Activated CD8-positive, alpha-beta memory T cell treated with anti-CD3 and anti-CD28 coated beads, Interleukin-2, amount 50 U/mL, for 24 hours (primary cell): ENCODE results near the gene TPD52L2.

Source experiments
- DNase-seq: peaks from one replicate; pipeline ENCODE4 v3.0.0-alpha.2; 2020; ENCODE audit errors: extremely low read depth

TPD52L2 gene

DNA sequence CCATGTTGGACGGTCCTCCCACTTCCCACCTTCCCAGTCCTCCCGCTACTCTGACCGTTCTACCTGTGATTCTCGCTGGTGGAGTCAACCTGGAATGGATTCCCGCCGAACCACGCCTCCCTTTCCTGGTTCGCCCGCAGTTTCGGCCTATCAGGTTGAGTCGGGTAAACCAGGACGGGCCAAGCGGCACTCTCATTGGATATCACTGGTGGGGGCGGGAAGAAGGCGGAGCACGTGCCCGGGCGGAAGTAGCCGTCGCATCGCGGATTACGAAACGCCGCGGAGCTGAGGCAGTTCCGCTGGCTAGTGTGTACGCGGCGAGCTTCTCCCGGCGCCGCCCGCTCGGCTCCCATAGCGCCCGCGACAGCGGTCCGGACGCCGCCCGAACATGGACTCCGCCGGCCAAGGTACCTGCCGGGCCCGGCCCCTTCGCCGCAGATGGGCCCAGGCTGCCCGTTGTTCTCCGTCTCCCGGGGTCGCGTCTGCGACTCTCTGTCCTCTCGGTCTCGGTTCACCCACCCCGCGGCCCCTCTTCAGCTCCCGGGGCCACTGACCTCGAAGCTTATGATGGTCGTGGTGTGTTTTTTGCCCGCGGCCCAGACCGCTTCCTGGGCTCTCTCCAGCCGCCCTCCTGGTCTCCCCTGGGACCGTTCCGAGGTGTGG, at the start of gene TPD52L2:
TSS of gene TPD52L2 (plus strand) at position 293 of the 663 bp plus-strand sequence. CDS start at position 389, 96 bp downstream.
- DNase-seq, result peak; percentile 96

DNA sequence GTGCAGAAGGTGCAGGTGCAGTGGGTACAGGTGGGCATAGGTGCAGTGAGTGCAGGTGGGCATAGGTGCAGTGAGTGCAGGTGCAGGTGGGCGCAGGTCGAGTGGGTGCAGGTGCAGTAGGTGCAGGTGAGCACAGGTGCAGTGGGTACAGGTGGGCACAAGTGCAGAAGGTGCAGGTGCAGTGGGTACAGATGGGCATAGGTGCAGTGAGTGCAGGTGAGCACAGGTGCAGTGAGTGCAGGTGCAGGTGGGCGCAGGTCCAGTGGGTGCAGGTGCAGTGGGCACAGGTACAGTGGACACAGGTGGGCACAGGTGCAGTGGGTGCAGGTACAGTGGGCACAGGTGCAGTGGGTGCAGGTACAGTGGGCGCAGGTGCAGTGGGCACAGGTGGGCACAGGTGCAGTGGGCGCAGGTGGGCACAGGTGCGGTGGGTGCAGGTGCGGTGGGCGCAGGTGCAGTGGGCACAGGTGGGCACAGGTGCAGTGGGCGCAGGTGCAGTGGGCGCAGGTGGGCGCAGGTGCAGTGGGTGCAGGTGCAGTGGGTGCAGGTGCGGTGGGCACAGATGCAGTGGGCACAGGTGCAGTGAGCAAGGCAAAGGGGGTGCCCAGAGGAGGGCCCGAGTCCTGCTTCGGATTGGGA, 49.3 kb upstream of the TPD52L2 start:
- DNase-seq, result no peak

DNA sequence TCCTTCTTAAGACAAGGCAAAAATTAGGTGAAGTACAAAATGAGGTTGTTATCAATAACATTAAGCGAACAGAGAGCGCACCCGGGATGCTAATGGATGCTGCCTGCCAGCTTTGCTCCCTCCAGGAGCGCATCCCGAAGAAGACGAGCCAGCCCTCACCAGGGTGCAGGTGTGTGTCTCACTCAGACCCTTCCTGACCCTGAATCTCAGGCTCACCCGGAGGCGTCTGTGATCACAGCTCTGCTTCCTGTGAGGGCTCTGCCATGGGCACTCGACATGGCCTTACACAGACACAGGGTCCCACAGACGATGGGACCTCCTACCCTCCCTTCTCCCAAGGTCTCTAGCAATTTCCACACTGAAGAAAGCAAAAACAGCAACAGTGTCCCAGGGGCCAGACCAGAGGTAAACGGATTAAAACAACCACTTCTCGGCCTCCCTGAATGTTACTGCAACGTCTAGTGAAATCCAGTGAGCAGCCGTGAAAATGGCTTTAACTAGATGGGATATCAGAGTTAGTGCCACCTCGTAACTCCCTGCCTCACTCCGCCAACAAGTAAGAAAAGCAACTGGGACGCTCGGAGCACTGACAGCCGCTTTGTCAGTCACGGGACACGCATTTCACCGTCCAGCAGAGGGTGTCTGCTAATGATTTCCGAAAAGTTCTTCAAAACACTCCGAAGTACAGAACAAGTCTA, 45.7 kb upstream of the TPD52L2 start:
- no peak for DNase-seq

DNA sequence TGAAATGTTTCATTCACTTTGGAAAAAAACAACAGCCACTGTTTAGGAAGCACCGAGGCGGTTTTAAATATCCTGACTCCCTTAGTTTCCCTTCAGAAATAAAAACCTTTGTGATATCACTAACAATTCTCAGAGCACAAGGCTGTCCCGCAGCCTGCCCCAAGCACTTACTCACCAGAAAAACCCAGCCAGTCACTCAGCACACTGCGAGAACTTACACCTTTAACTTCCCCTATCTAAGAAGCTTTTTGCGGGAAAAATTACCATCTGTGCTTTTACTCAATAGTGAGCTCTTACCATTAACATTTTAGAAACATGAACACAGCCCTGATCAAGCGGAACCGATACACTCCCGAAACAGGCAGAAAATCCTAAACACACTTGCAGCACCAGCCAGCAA, 43.3 kb upstream of the TPD52L2 start:
- DNase-seq, result no peak

DNA sequence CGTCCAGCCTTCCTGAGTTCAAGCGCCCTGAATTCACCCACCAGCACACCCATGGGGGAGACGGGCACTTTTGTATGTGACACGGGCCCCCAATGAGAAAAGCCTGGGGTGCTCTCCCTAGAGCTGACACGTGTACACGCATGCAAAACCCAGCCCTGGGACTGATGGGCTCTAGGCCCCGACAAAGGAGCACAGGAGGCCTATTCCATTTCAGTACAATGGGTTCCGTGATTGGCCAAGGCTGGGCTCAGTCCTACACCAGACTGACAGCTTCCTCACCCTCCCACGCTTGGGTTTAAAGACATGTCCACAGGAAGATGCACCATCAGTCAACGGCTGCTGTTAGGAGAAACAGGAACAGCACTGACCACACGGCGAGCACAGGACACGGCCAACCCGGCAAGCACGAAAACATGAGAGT, 42.8 kb upstream of the TPD52L2 start:
- no peak for DNase-seq

DNA sequence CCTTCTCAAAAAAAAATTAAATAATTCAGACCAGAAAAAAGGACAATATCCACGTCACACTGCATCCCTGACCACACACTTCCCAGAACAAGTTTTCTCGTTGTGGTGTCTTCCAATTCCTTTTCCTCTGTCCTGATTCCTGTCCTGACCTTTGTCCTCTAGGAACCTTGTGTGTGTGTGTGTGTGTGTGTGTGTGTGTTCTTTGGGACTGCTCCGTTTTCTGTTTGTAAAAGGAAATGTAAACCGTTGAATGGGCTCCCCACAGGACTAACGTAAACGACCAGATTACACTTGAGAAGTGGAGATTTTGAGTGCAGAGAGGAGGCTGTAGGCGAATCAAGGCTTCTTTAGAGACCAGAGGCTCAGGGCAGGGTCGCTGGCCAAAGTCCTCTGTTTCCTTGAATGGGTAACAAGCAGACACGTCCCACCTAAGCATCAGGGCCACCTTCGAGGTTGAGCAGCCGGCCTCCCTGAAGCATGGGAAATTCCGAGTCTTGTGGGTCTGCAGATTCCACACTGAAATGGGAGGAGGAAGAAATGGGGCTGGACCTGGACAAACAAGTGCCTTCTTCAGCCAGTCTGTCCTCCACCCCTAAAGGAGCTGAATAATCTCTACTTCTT, 41.3 kb upstream of the TPD52L2 start:
- DNase-seq, result no peak

DNA sequence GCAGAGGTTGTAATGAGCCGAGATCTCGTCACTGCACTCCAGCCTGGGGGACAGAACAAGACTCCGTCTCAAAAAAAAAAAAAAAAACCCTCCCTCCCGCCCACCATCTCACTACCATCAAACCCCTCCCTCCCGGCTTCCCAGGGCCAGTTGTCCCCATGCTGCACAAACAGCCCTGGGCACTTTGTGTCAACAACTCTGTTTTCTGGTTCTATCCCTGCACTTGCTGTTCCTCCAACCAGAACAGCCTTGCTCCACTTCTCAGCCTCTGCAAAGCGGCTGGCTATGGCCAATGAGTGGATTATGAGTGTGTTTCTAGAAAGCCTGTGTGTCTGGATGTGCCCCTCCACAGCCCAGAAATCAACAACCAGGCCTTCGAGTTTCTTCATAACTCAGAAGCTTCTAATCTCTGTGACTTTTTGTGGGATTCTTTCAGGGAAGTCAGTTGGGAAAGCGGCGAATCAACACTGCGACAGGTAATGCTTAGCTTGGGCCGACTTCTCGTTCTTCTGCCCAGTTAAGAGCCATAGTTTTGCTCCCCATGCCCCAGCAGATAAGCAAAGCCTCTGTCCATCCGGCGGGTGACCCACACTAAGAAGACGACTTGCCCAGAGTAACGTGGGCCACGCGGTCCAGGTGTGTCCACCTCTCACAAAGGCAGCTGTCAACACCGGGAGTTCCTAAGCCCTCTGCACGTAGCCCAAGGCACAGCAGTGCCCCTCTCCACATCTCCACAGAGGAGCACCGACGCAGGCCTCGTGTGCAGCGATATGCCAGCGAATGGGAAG, 39.5 kb upstream of the TPD52L2 start:
- DNase-seq, result no peak

DNA sequence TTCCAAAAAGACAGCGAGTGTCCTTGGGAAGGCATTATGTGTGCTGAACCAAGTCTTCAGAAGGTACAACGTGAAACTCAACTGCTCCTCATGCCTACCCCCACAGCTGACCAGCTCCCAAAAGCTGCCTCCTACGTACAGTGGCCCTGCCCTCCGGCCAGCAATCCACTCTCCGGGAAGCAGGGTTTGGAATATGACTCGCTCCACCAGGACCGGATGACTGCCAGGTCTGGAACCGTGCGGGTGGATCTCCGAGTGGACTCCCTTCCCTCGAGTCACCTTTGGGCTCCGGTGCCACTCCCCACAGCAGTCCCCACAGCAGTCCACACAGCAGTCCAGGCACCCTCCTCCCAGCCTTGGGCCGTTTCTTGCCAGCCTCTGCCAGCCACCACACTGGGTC, 38.3 kb upstream of the TPD52L2 start:
- DNase-seq, result no peak

DNA sequence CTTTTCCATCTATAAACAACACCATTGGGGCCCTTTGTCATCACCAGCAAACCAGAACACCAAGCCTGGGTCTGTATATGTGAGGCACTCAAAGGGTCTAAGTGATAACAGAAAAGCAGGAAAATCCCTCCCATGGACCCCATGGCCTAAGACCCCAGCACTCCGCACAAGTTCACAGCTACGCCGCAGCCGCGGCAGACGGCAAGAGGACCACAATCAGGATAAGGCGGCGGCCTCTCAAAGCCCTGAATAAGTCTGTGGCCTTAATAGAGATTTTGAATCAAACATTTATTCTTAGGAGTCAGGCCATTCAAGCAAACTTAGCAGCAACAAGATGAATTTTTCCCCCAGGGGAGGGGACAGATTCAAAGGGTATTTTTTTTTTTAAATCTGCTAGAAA, 36.9 kb upstream of the TPD52L2 start:
- no peak for DNase-seq

DNA sequence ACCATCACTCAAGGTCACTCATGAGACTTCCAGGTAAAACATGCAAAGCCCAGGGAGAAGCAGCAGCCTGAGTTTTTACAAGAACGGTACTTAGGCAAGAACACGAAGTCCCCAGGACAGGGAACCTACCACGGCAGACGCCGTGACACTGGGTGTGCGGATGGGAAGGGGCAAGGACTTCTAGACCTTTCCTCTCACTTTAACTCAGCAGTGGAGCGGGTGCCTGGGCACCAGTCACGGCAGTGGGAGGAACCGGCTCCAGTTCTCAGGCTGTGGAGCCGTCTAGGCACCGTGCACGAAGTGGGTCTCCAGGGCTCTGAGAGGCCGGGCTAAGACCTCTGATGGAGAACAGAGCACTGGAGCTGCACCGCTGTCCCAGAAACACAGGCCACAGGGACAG, 36.5 kb upstream of the TPD52L2 start:
- no peak for DNase-seq

DNA sequence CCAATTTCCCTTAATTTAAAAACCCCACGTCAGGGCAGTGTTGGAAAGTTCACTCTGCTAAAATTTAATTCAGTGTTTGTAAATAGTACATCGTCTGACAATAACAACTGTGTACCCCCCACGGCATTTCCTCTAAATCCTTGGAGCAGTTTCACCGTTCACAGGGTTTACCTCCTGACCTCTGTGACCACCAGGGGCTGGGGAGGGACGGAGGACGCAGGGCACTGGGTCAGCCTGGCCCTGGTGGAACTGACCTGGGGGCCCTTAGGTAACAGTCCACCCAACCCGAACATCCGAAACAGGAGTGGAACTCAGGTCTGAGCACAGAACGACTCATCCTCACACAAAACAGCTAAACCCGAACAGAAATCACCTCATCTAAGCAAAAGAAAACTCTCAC, 36.1 kb upstream of the TPD52L2 start:
- DNase-seq, result no peak

DNA sequence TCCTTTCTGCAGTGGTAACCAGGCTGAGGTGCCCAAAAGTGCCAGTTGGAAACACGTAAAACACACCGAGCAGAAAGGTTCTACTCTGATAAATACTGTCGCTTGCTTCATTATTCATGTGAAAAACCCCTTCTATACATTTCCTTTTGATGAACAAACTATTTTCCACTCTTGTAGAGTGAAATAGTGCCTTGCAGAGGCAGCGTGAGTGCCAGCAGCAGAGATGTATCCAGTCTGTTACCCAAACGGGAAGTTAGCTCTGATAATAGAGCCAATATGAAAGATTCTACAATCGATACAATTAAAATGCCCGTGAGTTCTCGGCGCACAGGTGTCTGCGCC, 35.5 kb upstream of the TPD52L2 start:
- no peak for DNase-seq

DNA sequence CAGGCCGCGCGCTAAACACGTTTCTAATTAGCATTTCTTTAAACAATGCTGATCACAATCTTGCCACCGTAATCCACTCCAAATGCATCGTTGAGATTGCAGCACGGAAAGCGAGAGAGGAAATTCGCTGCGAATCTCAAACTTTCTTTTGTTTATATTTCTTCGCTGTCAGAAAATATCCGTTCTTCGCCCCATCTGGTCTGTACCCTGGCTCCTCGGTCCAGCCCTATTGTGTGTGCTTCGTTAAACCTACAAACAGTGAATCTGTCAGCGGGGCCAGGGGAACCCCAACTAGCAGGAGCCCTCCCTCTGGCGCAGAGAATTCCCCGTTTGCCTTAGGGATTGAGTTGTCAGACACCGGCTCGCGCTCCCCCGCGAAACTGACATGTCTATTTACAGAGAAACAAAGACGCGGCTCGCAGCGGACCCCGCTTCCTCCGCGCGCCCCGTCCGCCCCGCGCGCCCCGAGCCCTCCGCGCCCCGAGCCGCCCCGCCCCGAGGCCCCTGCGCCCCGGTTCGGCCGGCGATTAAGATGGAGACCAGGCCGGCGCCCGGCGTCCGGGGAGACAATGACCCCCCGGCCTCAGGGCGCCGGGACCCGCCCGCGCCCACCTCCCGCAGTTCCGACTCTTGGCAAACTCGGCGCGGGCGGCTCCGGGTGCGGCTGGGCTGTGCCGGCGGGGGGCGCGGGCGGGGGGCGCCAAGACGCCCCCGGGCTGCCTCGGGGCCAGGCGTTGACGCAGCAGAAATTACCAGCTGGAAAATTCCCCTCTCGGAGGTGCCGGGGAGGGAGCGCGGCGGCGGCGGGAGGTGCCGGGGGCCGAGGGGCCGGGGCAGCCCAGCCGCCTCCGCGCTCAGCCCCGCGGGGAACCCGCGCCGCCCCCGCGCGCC, 34.9 kb upstream of the TPD52L2 start:
- DNase-seq, result no peak

DNA sequence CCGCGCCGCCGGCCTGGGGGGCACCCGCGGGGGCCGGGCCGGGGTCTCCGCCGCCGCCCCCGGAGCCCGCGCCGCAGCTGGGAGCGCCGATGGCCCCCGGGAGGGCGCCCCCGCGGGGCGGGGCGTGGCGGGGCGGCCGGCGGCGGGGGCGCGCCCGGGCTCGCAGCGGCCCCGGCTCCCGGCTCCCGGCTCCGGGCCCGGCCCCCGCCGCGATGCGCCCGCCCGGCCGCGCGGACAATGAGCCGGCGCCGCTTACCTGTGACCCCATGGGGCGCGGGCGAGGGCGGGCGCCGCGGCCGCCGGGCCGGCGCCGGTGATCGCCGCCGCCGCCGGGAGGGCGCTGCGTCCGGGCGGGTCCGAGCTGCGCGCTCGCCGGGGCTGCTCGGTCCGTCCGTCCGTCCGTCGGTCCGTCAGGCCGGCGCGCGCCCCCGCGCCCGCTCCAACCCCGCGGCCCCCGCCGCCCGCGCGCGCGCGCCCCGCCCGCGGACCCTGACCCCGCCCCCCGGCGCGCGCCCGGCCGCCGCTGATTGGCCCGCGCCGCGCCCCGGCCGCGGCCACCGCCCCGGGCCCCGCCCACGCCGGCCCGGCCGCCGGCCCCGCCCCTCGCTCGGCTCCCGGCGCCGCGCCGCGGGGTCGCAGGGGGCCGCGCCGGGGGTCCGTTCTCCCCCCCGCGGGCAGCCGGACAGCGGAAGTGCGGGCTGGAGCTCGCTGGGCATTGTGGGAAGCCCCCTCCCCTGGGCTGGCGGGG, 34.1 kb upstream of the TPD52L2 start, which contains the start of gene ZBTB46:
TSS of gene ZBTB46 (minus strand) at position 424 of the 748 bp plus-strand sequence. CDS start 40,507 bp downstream, outside the sequence.
- no peak for DNase-seq

DNA sequence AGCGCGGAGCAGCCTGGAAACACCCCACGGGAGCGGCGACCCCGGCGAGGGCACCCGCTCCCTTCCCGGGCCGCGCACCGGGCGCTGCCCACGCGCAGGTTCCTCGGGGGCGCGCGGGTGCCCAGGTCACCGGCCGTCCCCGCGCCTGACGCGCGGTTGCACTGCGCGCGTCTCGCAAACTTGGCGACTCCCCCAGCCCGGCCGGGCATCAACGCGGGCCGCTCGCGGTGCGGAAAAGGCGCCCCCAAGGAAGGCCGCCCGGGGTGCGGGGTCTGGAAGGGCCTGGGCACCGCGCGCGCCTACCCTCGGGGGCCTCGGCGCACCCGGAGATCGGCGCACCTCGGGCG, 33.5 kb upstream of the TPD52L2 start:
- no peak for DNase-seq

DNA sequence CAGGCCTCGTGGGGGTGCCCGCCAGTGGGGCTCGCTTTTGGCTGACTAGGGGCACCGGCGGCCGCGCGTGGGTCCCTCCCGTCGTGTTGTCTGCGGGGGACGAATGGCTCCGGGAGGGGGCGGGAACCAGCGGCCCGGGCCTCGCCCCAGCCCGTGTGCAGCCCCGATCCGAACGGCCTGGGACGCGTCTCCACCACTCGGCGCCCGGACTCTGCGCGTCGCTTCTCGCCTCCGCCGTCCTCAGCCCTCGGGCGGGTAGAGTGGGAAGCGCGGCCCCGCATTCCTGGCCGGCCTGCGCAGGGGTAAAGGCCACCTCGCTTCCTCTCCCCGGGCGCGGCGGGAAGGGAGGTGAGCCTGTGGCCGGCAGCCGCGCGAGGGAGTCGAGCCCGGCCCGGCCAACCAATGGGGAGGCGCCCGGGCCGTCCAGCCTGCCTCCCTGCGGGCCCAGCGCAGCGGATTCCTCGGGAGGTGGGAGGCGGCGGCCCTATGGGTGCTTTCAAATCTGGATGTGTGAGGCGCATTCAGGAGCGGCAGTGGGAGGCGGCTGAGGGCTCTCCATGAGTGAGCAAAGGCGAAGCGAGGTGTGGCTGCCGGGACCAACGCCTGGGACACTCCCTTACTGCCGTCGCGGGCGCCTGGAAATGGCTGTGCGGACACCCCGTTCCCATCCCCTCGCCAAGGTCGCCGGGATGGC, 32.9 kb upstream of the TPD52L2 start:
- no peak for DNase-seq

DNA sequence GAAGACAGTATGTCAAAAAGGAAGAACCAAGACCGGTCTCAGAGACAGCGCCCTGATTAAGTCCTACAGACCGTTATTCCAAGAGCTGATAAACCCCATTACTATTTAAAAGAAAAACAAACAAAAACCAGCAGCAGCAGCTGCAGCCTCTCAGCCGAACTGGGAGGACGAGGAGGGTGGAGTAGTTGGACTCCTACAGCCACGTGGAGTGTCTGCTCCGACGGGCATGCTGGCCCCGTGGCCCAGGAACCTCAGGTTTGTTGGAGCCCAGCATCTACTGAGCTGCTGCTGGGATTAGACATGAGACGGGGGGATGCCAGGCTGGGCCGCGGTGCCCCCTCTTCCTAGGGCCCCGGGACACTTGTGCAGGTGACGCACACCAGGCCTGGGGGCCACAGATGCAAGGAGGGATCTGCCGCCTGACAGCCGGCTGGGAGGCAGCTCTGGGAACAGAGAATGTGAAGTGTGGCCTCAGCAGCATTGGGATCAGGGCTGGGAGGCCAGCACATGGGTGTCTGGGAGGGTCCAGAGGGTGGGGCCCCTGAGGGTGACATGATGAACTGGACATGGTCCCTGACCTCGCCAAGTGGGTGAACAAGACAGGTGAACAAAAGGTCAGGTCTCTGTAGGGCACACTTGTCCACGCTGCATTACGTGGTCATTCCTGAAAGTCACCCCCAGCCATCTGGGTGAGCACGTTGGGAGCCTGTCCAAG, 31.1 kb upstream of the TPD52L2 start:
- DNase-seq, result no peak

DNA sequence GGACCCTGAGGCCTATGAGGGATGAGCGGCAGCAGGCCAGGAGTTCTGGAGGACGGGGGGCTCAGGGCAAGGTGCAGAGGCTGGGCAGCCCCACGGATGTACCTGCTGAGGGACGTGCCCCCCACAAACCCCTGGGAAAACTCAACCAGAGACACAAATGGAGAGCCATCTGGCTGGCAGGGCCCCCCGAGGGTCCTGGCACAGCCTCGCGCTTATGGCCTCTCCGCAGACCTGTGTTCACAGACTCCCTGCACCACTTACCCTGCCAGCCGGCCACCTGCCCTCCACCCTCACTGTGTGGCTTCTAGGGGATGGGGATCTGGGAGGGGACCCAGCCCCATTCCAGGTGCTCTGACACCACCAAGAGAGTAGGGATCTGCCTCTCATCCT, 30.6 kb upstream of the TPD52L2 start:
- no peak for DNase-seq
